Stimulated activated naive CD8-positive, alpha-beta T cell treated with anti-CD3 and anti-CD28 coated beads, Interleukin-15, amount 100 ng/mL, for 72 hours (primary cell): ENCODE measurements around the gene SCAMP3.

ENCODE experiments used
- ATAC-seq: fragments of 150-1000 bp; cut with Tn5 transposase; 2 replicates; pipeline ENCODE4 v1.10.0; 2021; ENCODE audit warnings: mild to moderate bottlenecking, moderate library complexity
- DNase-seq, 2 donors: peaks; one replicate each; pipeline ENCODE4 v3.0.0; 2021 to 2022
- H3K27ac Mint-ChIP-seq, 2 donors: one replicate each; pipeline ENCODE4 v1.8.0; 2022; ENCODE audit warnings: mild to moderate bottlenecking in 2 of 2, mixed read lengths in 2 of 2, moderate library complexity in 2 of 2
- H3K27me3 Mint-ChIP-seq: one replicate; pipeline ENCODE4 v1.8.0; 2022; ENCODE audit warnings: mixed read lengths
- H3K4me1 Mint-ChIP-seq: one replicate; pipeline ENCODE4 v1.8.0; 2022; ENCODE audit warnings: mild to moderate bottlenecking, mixed read lengths
- H3K4me3 Mint-ChIP-seq, 2 donors: one replicate each; pipeline ENCODE4 v1.8.0; 2022; ENCODE audit warnings: mild to moderate bottlenecking in 2 of 2, mixed read lengths in 2 of 2, moderate library complexity in 1 of 2
- H3K9me3 Mint-ChIP-seq, 2 donors: one replicate each; pipeline ENCODE4 v1.8.0; 2022; ENCODE audit warnings: mixed read lengths in 2 of 2

The SCAMP3 gene

DNA sequence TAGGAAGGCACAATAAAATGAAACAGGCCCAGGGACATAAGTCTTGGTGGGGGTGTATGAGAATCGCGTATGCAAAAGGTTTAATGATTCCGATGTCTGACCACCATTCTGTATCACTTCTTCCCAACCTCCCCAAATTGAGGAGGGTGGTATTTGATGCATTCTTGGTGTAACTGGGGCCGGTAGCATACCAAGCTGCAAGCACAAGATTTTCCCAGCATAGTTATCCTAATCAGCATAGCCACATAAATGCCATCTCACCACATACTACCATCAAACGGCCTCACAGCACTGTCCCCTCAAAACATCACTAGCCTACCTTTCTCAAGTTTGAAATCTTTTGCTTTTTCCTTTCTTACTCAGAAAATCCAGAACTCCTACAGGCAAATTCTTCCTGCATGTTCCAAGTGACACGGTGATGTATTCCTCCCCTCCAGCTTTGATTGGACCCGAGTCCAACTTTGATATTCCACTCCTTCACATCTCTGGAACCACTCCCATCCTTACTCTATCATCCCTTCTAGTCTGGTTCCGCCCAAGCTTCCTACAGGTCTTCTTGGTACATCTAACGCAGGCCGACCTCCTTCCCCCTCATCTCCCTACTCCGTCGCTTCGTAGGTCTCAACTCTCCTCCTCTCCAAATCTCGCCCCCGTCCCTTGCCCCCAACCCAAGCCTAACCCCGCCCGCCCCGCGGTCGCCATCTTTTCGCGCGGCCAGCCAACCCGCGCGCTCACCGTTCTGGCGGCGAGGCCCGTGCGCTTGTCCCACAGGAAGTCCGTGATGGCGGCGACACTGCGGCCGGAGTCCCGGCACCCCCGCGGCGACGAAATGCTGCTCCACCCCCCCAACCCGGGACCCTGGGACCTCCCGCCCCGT, 10.5 kb upstream of the SCAMP3 start:
- H3K27ac Mint-ChIP-seq = peak overlapping the region; percentile 81 to 90
- ATAC-seq (peak; percentile 56), DNase-seq (no peak)
- no peaks in the 10 kb centered on the region for H3K27me3 Mint-ChIP-seq
- H3K9me3 Mint-ChIP-seq = no peaks in the 10 kb centered on the region
- peaks cover 49% of the 10 kb centered on the region for H3K4me1 Mint-ChIP-seq
- peak overlapping the region; percentile 86 to 92 for H3K4me3 Mint-ChIP-seq

DNA sequence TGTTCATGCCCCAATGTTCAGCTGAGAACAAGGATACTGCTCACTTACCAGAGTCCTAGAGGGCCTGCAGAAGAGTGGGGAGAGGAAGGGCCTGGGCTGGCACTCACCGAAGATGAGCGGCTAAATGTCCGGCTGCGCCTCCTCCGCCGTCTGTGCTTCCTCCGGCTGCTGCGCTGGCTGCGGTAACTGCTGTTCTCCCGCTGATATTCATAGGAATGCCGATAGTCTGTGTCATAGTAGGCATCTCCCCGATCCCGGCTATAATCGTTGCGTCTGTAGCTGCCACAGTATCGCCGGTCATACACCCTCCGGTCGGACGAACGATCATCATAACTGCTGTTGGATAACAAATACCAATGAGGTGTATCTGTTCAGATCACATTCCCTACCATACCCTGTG, 7.2 kb upstream of the SCAMP3 start:
- no peaks in the 10 kb centered on the region for H3K27me3 Mint-ChIP-seq
- no peaks in the 10 kb centered on the region for H3K9me3 Mint-ChIP-seq
- ATAC-seq (no peak), DNase-seq (no peak)
- no peak overlapping the region for H3K4me3 Mint-ChIP-seq
- no peak overlapping the region for H3K27ac Mint-ChIP-seq
- H3K4me1 Mint-ChIP-seq = peaks cover 30% of the 10 kb centered on the region

- no peaks in the 10 kb centered on the region for H3K9me3 Mint-ChIP-seq
- ATAC-seq (no peak), DNase-seq (no peak)
- no peaks in the 10 kb centered on the region for H3K27me3 Mint-ChIP-seq
- H3K4me3 Mint-ChIP-seq = no peak overlapping the region
- no peak overlapping the region for H3K27ac Mint-ChIP-seq
- H3K4me1 Mint-ChIP-seq = peaks cover 26% of the 10 kb centered on the region
Measured at GRCh38 chr1:155268630-155269029, 6.5 kb upstream of the SCAMP3 start.

GRCh38 chr1:155267373-155267772, 5.2 kb upstream of the SCAMP3 start:
- peaks cover 28% of the 10 kb centered on the region for H3K4me1 Mint-ChIP-seq
- ATAC-seq = no peak
- H3K9me3 Mint-ChIP-seq = no peaks in the 10 kb centered on the region
- H3K27me3 Mint-ChIP-seq = no peaks in the 10 kb centered on the region
- H3K4me3 Mint-ChIP-seq = no peak overlapping the region
- H3K27ac Mint-ChIP-seq = no peak overlapping the region
- no peak for DNase-seq

- Mint-ChIP-seq H3K27me3 (no peaks in the 10 kb centered on the region), H3K4me1 (peaks cover 30% of the 10 kb centered on the region), H3K27ac (no peak overlapping the region), H3K9me3 (no peaks in the 10 kb centered on the region), H3K4me3 (no peak overlapping the region)
- ATAC-seq (no peak), DNase-seq (no peak)
Measured at GRCh38 chr1:155266553-155266952, 4.4 kb upstream of the SCAMP3 start.

GRCh38 chr1:155263067-155263466, 907 bp upstream of the SCAMP3 start:
- H3K4me3 Mint-ChIP-seq = no peak overlapping the region
- no peaks in the 10 kb centered on the region for H3K9me3 Mint-ChIP-seq
- no peak for DNase-seq
- no peaks in the 10 kb centered on the region for H3K27me3 Mint-ChIP-seq
- H3K27ac Mint-ChIP-seq = no peak overlapping the region
- ATAC-seq = no peak
- peaks cover 39% of the 10 kb centered on the region for H3K4me1 Mint-ChIP-seq

- ATAC-seq = peak; percentile 65
- peak in 1 of 2 donors; percentile 40 for DNase-seq
- H3K27me3 Mint-ChIP-seq = no peaks in the 10 kb centered on the region
- peaks cover 44% of the 10 kb centered on the region for H3K4me1 Mint-ChIP-seq
- peak overlapping the region; percentile 91 to 98 for H3K4me3 Mint-ChIP-seq
- peak overlapping the region; percentile 97 for H3K27ac Mint-ChIP-seq
- H3K9me3 Mint-ChIP-seq = no peaks in the 10 kb centered on the region
Measured at GRCh38 chr1:155261493-155261851, 688 bp downstream of the SCAMP3 start.

GRCh38 chr1:155260276-155260675, 1.9 kb downstream of the SCAMP3 start:
- DNase-seq (no peak), ATAC-seq (no peak)
- peaks cover 56% of the 10 kb centered on the region for H3K4me1 Mint-ChIP-seq
- H3K27ac Mint-ChIP-seq = peak overlapping the region in 1 of 2 donors; percentile 90
- peak overlapping the region; percentile 25 to 98 for H3K4me3 Mint-ChIP-seq
- no peaks in the 10 kb centered on the region for H3K9me3 Mint-ChIP-seq
- no peaks in the 10 kb centered on the region for H3K27me3 Mint-ChIP-seq

DNA sequence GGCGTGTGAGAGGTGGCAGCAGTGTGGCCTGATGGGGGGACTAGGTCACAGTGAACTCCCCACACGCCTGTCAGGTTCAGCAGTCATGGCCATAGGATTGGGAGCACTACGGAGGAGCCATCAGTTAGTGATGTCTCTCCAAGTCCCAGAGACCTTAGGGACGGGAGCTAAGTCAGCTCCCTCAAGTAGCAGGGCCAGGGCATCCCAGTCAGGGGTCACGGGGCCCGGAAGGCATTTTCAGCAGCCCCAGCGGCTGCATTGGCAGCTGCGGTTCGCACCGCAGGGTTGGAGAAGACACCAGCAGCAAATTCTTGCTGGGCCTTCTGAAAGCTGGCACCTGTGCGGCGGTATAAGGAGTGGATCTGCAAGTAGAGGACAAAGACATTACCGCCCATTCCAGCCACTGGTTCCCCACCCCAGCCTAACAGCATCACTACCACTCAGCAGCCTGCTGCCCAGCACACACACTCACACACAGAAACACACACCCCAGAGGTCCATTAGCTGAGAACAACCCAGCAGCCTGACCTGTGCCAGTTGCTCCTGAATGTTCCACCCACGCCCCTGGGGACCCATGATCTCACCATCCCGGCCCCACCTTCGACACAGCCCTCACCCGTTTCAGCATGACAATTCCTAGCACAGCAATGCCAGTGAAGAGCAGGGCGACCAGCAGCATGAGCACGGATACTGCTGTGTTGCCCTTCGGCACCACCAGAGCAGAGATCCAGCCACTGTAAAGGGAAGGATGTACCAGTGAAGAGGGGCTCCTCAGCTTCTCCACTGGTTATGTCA, 5.9 kb downstream of the SCAMP3 start:
- Mint-ChIP-seq H3K4me3 (peak overlapping the region; percentile 84 to 93), H3K27ac (peak overlapping the region in 1 of 2 donors; percentile 49), H3K4me1 (peaks cover 55% of the 10 kb centered on the region), H3K27me3 (no peaks in the 10 kb centered on the region), H3K9me3 (no peaks in the 10 kb centered on the region)
- DNase-seq (no peak), ATAC-seq (no peak)

- H3K4me1 Mint-ChIP-seq = peaks cover 55% of the 10 kb centered on the region
- peak; percentile 72 to 79 for DNase-seq
Measured at GRCh38 chr1:155255243-155256007, 6.7 kb downstream of the SCAMP3 start, which contains the start of gene ENTREP3. Gene ENTREP3 (minus strand): TSS chr1:155255483. CDS start chr1:155254877, 606 bp downstream.

GRCh38 chr1:155254714-155255242, 7.4 kb downstream of the SCAMP3 start:
- peak; percentile 8 for ATAC-seq
- no peaks in the 10 kb centered on the region for H3K27me3 Mint-ChIP-seq
- H3K9me3 Mint-ChIP-seq = no peaks in the 10 kb centered on the region
- H3K4me3 Mint-ChIP-seq = peak overlapping the region; percentile 84 to 93
- H3K4me1 Mint-ChIP-seq = peaks cover 55% of the 10 kb centered on the region
- peak overlapping the region; percentile 79 to 88 for H3K27ac Mint-ChIP-seq
- no peak for DNase-seq

More at GRCh38 chr1:155255243-155256007, 6.7 kb downstream of the SCAMP3 start, which contains the start of gene ENTREP3:
- Mint-ChIP-seq H3K27me3 (no peaks in the 10 kb centered on the region), H3K27ac (peak within 1 kb of the TSS; percentile 79 to 88), H3K9me3 (no peaks in the 10 kb centered on the region), H3K4me3 (peak within 1 kb of the TSS; percentile 84 to 93)
- peak; percentile 75 for ATAC-seq

- no peaks in the 10 kb centered on the region for H3K27me3 Mint-ChIP-seq
- DNase-seq = no peak
- H3K27ac Mint-ChIP-seq = peak overlapping the region in 1 of 2 donors; percentile 88
- no peak for ATAC-seq
- peak overlapping the region; percentile 84 to 93 for H3K4me3 Mint-ChIP-seq
- no peaks in the 10 kb centered on the region for H3K9me3 Mint-ChIP-seq
- H3K4me1 Mint-ChIP-seq = peaks cover 53% of the 10 kb centered on the region
Measured at GRCh38 chr1:155254228-155254713, 7.9 kb downstream of the SCAMP3 start.

GRCh38 chr1:155253797-155254196, 8.4 kb downstream of the SCAMP3 start:
- no peak for DNase-seq
- Mint-ChIP-seq H3K27me3 (no peaks in the 10 kb centered on the region), H3K27ac (peak overlapping the region; percentile 36 to 53)

GRCh38 chr1:155253208-155253607, 9.0 kb downstream of the SCAMP3 start:
- no peak for ATAC-seq
- H3K9me3 Mint-ChIP-seq = no peaks in the 10 kb centered on the region
- no peaks in the 10 kb centered on the region for H3K27me3 Mint-ChIP-seq
- peaks cover 53% of the 10 kb centered on the region for H3K4me1 Mint-ChIP-seq
- peak overlapping the region; percentile 84 to 93 for H3K4me3 Mint-ChIP-seq
- H3K27ac Mint-ChIP-seq = peak overlapping the region in 1 of 2 donors; percentile 4
- DNase-seq = no peak

More at GRCh38 chr1:155253797-155254196, 8.4 kb downstream of the SCAMP3 start:
- Mint-ChIP-seq H3K9me3 (no peaks in the 10 kb centered on the region), H3K4me1 (peaks cover 53% of the 10 kb centered on the region), H3K4me3 (peak overlapping the region; percentile 84 to 93)
- ATAC-seq = no peak

DNA sequence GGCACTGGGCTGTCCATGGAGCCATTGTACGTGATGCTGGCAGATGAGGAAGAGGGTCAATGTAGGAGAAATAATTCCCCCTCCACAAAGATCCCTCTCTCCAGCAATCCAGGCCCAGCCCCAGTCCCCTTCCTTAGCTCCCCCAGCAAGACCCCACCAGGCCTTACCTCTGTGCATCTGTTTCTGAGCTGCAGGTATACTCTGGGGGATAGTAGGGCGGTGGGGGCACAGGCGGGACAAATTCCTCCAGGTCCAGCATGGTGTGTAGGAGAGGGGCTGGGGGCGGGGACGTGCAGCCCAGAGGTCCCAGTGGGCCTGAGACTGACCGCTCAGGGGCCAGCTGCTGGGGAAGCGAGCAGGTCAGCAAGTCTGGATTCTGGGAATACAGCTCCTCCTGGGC, 10.6 kb downstream of the SCAMP3 start:
- no peaks in the 10 kb centered on the region for H3K27me3 Mint-ChIP-seq

More for the DNA sequence above, 10.6 kb downstream of the SCAMP3 start:
- Mint-ChIP-seq H3K4me1 (peaks cover 49% of the 10 kb centered on the region), H3K27ac (no peak overlapping the region), H3K9me3 (no peaks in the 10 kb centered on the region), H3K4me3 (no peak overlapping the region)
- DNase-seq (no peak), ATAC-seq (no peak)
